Sigmoid colon (tissue), 4 donors: ENCODE data around the gene EIF4A3.

Source experiments
- POLR2A ChIP-seq, 2 donors: fragments of 450-650 bp; IDR thresholded peaks; one replicate each; pipeline ENCODE4 v1.6.1; 2016; ENCODE audit warnings: antibody characterized with exemption in 2 of 2, mild to moderate bottlenecking in 2 of 2, moderate library complexity in 2 of 2
- POLR2AphosphoS5 ChIP-seq, 4 donors: sonication (generic); formaldehyde crosslinking; IDR thresholded peaks; one replicate each; pipeline ENCODE4 v1.6.1; 2017; ENCODE audit warnings: antibody characterized with exemption in 4 of 4
- TF ChIP-seq, protein P1 (sequence below), 4 experiments: fragments of 450-650 bp in 3 of 4; fragments of 200-600 bp in 1 of 4; IDR thresholded peaks; one replicate each; pipeline ENCODE4 v1.5.1; 2016 to 2019; ENCODE audit warnings: antibody characterized with exemption in 4 of 4, mild to moderate bottlenecking in 3 of 4, moderate library complexity in 2 of 4

DNA sequence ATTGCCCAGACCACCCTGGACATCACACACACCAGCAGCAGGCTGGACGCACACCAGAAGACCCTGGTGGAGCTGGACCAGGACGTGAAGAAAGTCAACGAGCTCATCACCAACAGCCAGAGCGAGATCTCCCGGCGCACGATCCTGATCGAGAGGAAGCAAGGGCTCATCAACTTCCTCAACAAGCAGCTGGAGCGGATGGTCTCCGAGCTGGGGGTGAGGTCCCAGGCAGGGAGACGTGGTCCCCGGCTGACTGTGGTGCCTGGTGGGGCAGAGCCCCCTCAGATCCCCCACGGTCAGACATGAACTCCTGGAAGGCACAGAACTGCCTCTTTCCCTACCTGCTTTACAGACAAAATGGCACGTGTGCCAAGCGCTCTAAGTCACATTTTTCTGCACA is 62.2 kb downstream of the EIF4A3 start:
- TF ChIP-seq, protein P1, sequence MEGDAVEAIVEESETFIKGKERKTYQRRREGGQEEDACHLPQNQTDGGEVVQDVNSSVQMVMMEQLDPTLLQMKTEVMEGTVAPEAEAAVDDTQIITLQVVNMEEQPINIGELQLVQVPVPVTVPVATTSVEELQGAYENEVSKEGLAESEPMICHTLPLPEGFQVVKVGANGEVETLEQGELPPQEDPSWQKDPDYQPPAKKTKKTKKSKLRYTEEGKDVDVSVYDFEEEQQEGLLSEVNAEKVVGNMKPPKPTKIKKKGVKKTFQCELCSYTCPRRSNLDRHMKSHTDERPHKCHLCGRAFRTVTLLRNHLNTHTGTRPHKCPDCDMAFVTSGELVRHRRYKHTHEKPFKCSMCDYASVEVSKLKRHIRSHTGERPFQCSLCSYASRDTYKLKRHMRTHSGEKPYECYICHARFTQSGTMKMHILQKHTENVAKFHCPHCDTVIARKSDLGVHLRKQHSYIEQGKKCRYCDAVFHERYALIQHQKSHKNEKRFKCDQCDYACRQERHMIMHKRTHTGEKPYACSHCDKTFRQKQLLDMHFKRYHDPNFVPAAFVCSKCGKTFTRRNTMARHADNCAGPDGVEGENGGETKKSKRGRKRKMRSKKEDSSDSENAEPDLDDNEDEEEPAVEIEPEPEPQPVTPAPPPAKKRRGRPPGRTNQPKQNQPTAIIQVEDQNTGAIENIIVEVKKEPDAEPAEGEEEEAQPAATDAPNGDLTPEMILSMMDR (IDR thresholded peaks at IDR 0.05): no peak
- no peak for TF ChIP-seq POLR2AphosphoS5 (IDR thresholded peaks at IDR 0.05)
- TF ChIP-seq POLR2A (IDR thresholded peaks at IDR 0.05): no peak
